HepG2 (cell line): Measurements from ENCODE around the gene NAA15. TPM values are rescaled to one million over a fixed set of nuclear protein-coding genes. Genes with fewer than 3 reads are reported as not detected.
A peak's percentile ranks its signal among the peaks of the same experiment; 100 is the strongest.

ENCODE experiments used
- ASH2L ChIP-seq: fragments of 300-600, 200-600 bp; sonication (generic); IDR thresholded peaks from 2 replicates; pipeline ENCODE4 v1.7.0; 2017; ENCODE audit warnings: low read depth, mild to moderate bottlenecking, moderate library complexity, mixed read lengths, low read length; ENCODE audit not compliant: insufficient read length
- CERS6 ChIP-seq: sonication (generic); formaldehyde crosslinking; IDR thresholded peaks from 2 replicates; pipeline ENCODE4 v1.5.0; 2020; ENCODE audit warnings: missing genetic modification reagents
- EP300 ChIP-seq, 3 experiments: sonication (generic) in 1 of 3; formaldehyde crosslinking in 1 of 3; IDR thresholded peaks; 2 replicates each; pipeline versions ENCODE4 v1.5.1 to v1.6.1; 2011 to 2020; ENCODE audit warnings: low read depth in 2 of 3, low read length in 2 of 3, borderline replicate concordance in 1 of 3, improper control_type of control experiment in 1 of 3, mild to moderate bottlenecking in 1 of 3, missing genetic modification reagents in 1 of 3, moderate library complexity in 1 of 3
- GATAD1 ChIP-seq: IDR thresholded peaks from 2 replicates; pipeline ENCODE4 v1.6.1; 2016; ENCODE audit warnings: missing genetic modification reagents, missing compliant biosample characterization
- KDM1A ChIP-seq: IDR thresholded peaks from 2 replicates; pipeline ENCODE4 v1.6.1; 2016; ENCODE audit warnings: missing compliant biosample characterization
- MATR3 ChIP-seq: sonication (generic); formaldehyde crosslinking; IDR thresholded peaks from 2 replicates; pipeline ENCODE4 v1.4.0; 2020; ENCODE audit warnings: missing genetic modification reagents
- MED8 ChIP-seq: sonication (generic); formaldehyde crosslinking; IDR thresholded peaks from 2 replicates; pipeline ENCODE4 v1.8.1; 2023; ENCODE audit warnings: mild to moderate bottlenecking, missing genetic modification reagents; ENCODE audit not compliant: insufficient replicate concordance
- MEF2D ChIP-seq: sonication (generic); formaldehyde crosslinking; IDR thresholded peaks from 2 replicates; pipeline ENCODE4 v1.5.1; 2020; ENCODE audit warnings: mild to moderate bottlenecking, missing genetic modification reagents
- MIER3 ChIP-seq: IDR thresholded peaks from 2 replicates; pipeline ENCODE4 v1.6.1; 2016; ENCODE audit warnings: missing compliant biosample characterization, borderline replicate concordance
- MTF2 ChIP-seq: sonication (generic); formaldehyde crosslinking; IDR thresholded peaks from 2 replicates; pipeline ENCODE4 v1.5.0; 2020; ENCODE audit warnings: missing genetic modification reagents, borderline replicate concordance
- RNF2 ChIP-seq: fragments of 450-650 bp; conservative IDR thresholded peaks from 2 replicates; pipeline ENCODE4 v1.6.1; 2016; ENCODE audit warnings: low read depth
- SMC3 ChIP-seq: IDR thresholded peaks from 2 replicates; pipeline ENCODE4 v1.6.1; 2011; ENCODE audit warnings: low read length, improper control_type of control experiment
- SNRNP70 ChIP-seq: fragments of 200-400 bp; formaldehyde crosslinking; IDR thresholded peaks from 2 replicates; pipeline ENCODE4 v1.6.1; 2017; ENCODE audit warnings: mild to moderate bottlenecking, low read depth, low read length, moderate library complexity
- SRSF9 ChIP-seq: fragments of 200-400 bp; formaldehyde crosslinking; IDR thresholded peaks from 2 replicates; pipeline ENCODE4 v1.6.1; 2018; ENCODE audit warnings: borderline replicate concordance, mild to moderate bottlenecking, low read depth, low read length; ENCODE audit not compliant: insufficient read depth, poor library complexity, severe bottlenecking
- ZBTB4 ChIP-seq: sonication (generic); formaldehyde crosslinking; IDR thresholded peaks from 2 replicates; pipeline ENCODE4 v1.4.0; 2020; ENCODE audit warnings: missing genetic modification reagents, mild to moderate bottlenecking, borderline replicate concordance
- ZFP36L2 ChIP-seq: sonication (generic); formaldehyde crosslinking; IDR thresholded peaks from 2 replicates; pipeline ENCODE4 v1.4.0; 2020; ENCODE audit warnings: missing genetic modification reagents
- ZNF232 ChIP-seq: sonication (generic); formaldehyde crosslinking; IDR thresholded peaks from 2 replicates; pipeline ENCODE4 v1.4.0; 2020; ENCODE audit warnings: missing genetic modification reagents, borderline replicate concordance
- ZNF414 ChIP-seq: sonication (generic); formaldehyde crosslinking; IDR thresholded peaks from 2 replicates; pipeline ENCODE4 v1.5.0; 2020; ENCODE audit warnings: missing genetic modification reagents
- ZNF576 ChIP-seq: sonication (generic); formaldehyde crosslinking; IDR thresholded peaks from 2 replicates; pipeline ENCODE4 v1.4.0; 2020; ENCODE audit warnings: mild to moderate bottlenecking, missing genetic modification reagents
- ZXDC ChIP-seq: sonication (generic); formaldehyde crosslinking; IDR thresholded peaks from 2 replicates; pipeline ENCODE4 v1.5.0; 2020; ENCODE audit warnings: mild to moderate bottlenecking, missing genetic modification reagents
- polyA plus RNA-seq, 8 experiments: library from polyadenylated mRNA; depleted of rRNA in 3 of 8; stranded (reverse) in 7 of 8; unstranded in 1 of 8; fragments of >200 nt; fragmentation: Illumina TruSeq in 4 of 8; extraction: Trizol in 4 of 8; gene quantifications; 2 replicates each; pipeline versions ENCODE4 v1.2.1 to v1.2.3, GENCODE V29; 2011 to 2016; ENCODE audit warnings: low read depth in 4 of 8, missing spikeins in 1 of 8, mixed read lengths in 1 of 8; ENCODE audit not compliant: insufficient read depth in 1 of 8
- total RNA-seq, 5 experiments: library from RNA; depleted of rRNA; stranded (reverse); fragments of >200 nt; fragmentation: Illumina TruSeq; extraction: Trizol; gene quantifications; 2 replicates each; pipeline ENCODE4 v1.2.3, GENCODE V29; 2016; ENCODE audit warnings: low read depth in 1 of 5

NAA15 gene
- total and polyA plus RNA-seq, 2 of the 13 experiments (the other 11 are each of a cell fraction or from before 2014, with no cell fraction given), result 6.2 to 50.2 TPM

GRCh38 chr4:139295206-139295941, 5.9 kb upstream of the NAA15 start (continued):
- no peak for TF ChIP-seq SRSF9
- peak; percentile 59; the same call in 1 of the 2 replicates for TF ChIP-seq MIER3 (CRISPR knock-in tag)
- no peak for TF ChIP-seq CERS6 (CRISPR knock-in tag)
- TF ChIP-seq SMC3, result peak; percentile 57; the same call in 1 of the 2 replicates
- no peak; the same call in 1 of the 2 replicates for TF ChIP-seq MTF2 (CRISPR knock-in tag)
- no peak for TF ChIP-seq ZFP36L2 (CRISPR knock-in tag)
- no peak for TF ChIP-seq SNRNP70
- TF ChIP-seq MEF2D (CRISPR knock-in tag), result 0 out of 2 replicates have a peak, but pooled peaks have one; percentile 47
- TF ChIP-seq ZBTB4, result peak; percentile 64; the same call in 1 of the 2 replicates
- TF ChIP-seq ZNF232, result peak; percentile 94; the same call in 1 of the 2 replicates
- 0 out of 4 replicates have a peak, but pooled peaks have one; percentile 11 to 41 for TF ChIP-seq EP300 (IDR thresholded peaks at IDR 0.05; ENCODE audit: low read depth in 2 of 2, low read length in 2 of 2)
- TF ChIP-seq EP300 (CRISPR knock-in tag; IDR thresholded peaks at IDR 0.05; ENCODE audit: borderline replicate concordance), result peak; percentile 36; the same call in 1 of the 2 replicates
- TF ChIP-seq ZNF576 (CRISPR knock-in tag), result no peak; the same call in 1 of the 2 replicates
- no peak for TF ChIP-seq ZXDC
- peak; percentile 90 for TF ChIP-seq MED8 (CRISPR knock-in tag)
- TF ChIP-seq RNF2, result no peak
- TF ChIP-seq KDM1A (CRISPR knock-in tag), result 0 out of 2 replicates have a peak, but pooled peaks have one; percentile 29
- TF ChIP-seq ASH2L, result peak; percentile 78
- TF ChIP-seq MATR3, result no peak
- peak; percentile 84; the same call in 1 of the 2 replicates for TF ChIP-seq ZNF414 (CRISPR knock-in tag)
- TF ChIP-seq GATAD1 (CRISPR knock-in tag), result peak; percentile 67; the same call in 1 of the 2 replicates
